PC-3 (cell line): ENCODE measurements around the gene VSIG10L2. TPM values are rescaled to one million over a fixed set of nuclear protein-coding genes. Genes with fewer than 3 reads are reported as not detected.

ENCODE experiments used
- ATAC-seq: fragments of 200-7000 bp; cut with Tn5 transposase; 2 replicates; pipeline ENCODE4 v1.9.1; 2020; ENCODE audit warnings: mild to moderate bottlenecking, moderate library complexity
- BruUV-seq: library from RNA; stranded (reverse); fragments of 400-500 nt; replicated peaks from 2 replicates; lab custom pipeline; 2021; lab: Mats Ljungman, UMichigan
- CTCF ChIA-PET: fragments of 300-600 bp; sonication (Branson Sonifier 250); formaldehyde crosslinking; loops from one replicate; lab custom pipeline; 2022; ENCODE audit warnings: antibody characterized with exemption; lab: Charles Lee
- POLR2A ChIA-PET: fragments of 300-600 bp; sonication (Branson Sonifier 250); formaldehyde crosslinking; loops from one replicate; lab custom pipeline; 2022; ENCODE audit warnings: antibody characterized with exemption; ENCODE audit not compliant: unreplicated experiment; lab: Charles Lee
- DNase-seq: peaks from one replicate; pipeline ENCODE4 v3.0.0-alpha.2; 2015
- H2AFZ ChIP-seq: fragments of 300-600 bp; sonication (generic); 2 replicates; pipeline ENCODE4 v1.6.0; 2016; ENCODE audit warnings: antibody characterized with exemption, low read length
- H3F3A ChIP-seq: fragments of 300-600 bp; sonication (generic); one replicate; pipeline ENCODE4 v1.6.0; 2017; ENCODE audit warnings: antibody characterized with exemption, low read length, control low read depth, mild to moderate bottlenecking; ENCODE audit not compliant: unreplicated experiment
- H3K27ac ChIP-seq: fragments of 300-600 bp; sonication (generic); 2 replicates; pipeline ENCODE4 v1.5.1; 2016; ENCODE audit warnings: mild to moderate bottlenecking, low read length
- H3K27me3 ChIP-seq: fragments of 300-600 bp; sonication (generic); 2 replicates; pipeline ENCODE4 v1.6.1; 2016; ENCODE audit warnings: low read length, mixed read lengths
- H3K36me3 ChIP-seq: fragments of 300-600 bp; sonication (generic); 2 replicates; pipeline ENCODE4 v1.6.1; 2016; ENCODE audit warnings: low read depth, mixed run types, low read length, mixed read lengths
- H3K4me1 ChIP-seq: fragments of 300-600 bp; sonication (generic); 2 replicates; pipeline ENCODE4 v1.5.1; 2016; ENCODE audit warnings: low read length; ENCODE audit not compliant: insufficient read depth
- H3K4me2 ChIP-seq: fragments of 300-600 bp; sonication (generic); 2 replicates; pipeline ENCODE4 v1.6.0; 2016; ENCODE audit warnings: low read length
- H3K4me3 ChIP-seq: fragments of 300-600 bp; sonication (generic); 2 replicates; pipeline ENCODE4 v1.5.1; 2016; ENCODE audit warnings: mild to moderate bottlenecking, low read length, mixed read lengths
- H3K79me2 ChIP-seq: fragments of 300-600 bp; sonication (generic); 2 replicates; pipeline ENCODE4 v1.6.1; 2017; ENCODE audit warnings: low read length, mixed read lengths
- H3K9ac ChIP-seq: fragments of 300-600 bp; sonication (generic); 2 replicates; pipeline ENCODE4 v1.6.0; 2016; ENCODE audit warnings: mild to moderate bottlenecking, low read length
- H3K9me2 ChIP-seq: fragments of 300-600 bp; sonication (generic); replicated peaks from 2 replicates; pipeline ENCODE4 v1.6.1; 2016; ENCODE audit warnings: mixed run types, low read length, mixed read lengths
- H3K9me3 ChIP-seq: fragments of 300-600 bp; sonication (generic); 2 replicates; pipeline ENCODE4 v1.6.1; 2016; ENCODE audit warnings: low read length, mixed read lengths
- H4K20me1 ChIP-seq: fragments of 300-600 bp; sonication (generic); 2 replicates; pipeline ENCODE4 v1.6.1; 2016; ENCODE audit warnings: low read length, mixed read lengths
- EZH2 ChIP-seq: fragments of 300-600 bp; sonication (generic); IDR thresholded peaks from one replicate; pipeline ENCODE4 v1.6.1; 2017; ENCODE audit warnings: antibody characterized with exemption, mild to moderate bottlenecking, low read length; ENCODE audit not compliant: unreplicated experiment
- EZH2phosphoT487 ChIP-seq: fragments of 300-600 bp; sonication (generic); IDR thresholded peaks from 2 replicates; pipeline ENCODE4 v1.6.1; 2018; ENCODE audit warnings: mild to moderate bottlenecking, antibody characterized with exemption, low read length, borderline replicate concordance
- intact Hi-C: fragments of 100-400 bp; cut with micrococcal nuclease; formaldehyde crosslinking; loops from 2 replicates; pipeline ENCODE4 v1.9.0; 2023
- total RNA-seq: library from RNA; depleted of rRNA; stranded (reverse); fragments of >200 nt; gene quantifications from 2 replicates; pipeline ENCODE4 v1.2.3, GENCODE V29; 2014
- TF ChIP-seq, protein P1 (sequence below): fragments of 300-600 bp; sonication (generic); conservative IDR thresholded peaks from 2 replicates; pipeline ENCODE4 v1.5.1; 2017; ENCODE audit warnings: antibody characterized with exemption, low read depth, mild to moderate bottlenecking, low read length

The VSIG10L2 gene
- total RNA-seq, 1 experiment from 2014 or later, result not detected

DNA sequence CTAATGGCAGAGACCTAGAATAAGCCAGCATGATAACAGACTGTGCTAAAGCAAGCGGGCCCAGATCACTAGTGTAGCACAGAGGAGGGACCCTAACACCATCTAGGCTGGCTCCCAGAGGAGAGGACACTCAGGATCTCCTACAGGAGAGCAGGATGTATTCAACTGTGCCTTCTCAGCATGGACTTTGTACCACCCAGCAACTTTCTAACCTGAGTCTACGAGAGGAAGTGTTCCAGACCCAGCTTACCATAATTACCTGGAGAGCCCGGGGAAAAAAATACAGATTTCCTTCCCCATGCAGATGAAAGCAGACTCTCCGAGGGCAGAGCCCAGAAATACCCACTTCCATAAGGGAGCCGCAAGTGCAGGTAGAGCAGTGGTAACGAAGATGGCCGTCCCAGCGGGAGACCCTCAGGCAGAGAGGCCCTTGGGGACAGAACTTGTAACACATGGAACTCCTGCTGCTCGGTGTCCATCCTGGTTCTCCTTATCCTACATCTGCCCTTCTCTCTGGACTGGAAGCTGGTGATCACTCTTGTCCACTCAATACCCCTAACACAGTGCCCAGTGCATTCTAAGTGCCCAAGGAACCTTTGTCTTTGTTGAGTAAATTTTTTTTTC is 21.3 kb upstream of the VSIG10L2 start:
- H3K9ac ChIP-seq, result no peak overlapping the region
- peaks cover 3% of the 10 kb centered on the region; the same call in 1 of the 2 replicates for H3K27me3 ChIP-seq
- CTCF ChIA-PET, result interaction anchor here (1.1 kb wide), 1 partner anchor 137 kb away, joined by 5 read pairs; no protein-coding TSS in a partner anchor
- no TSS peak for BruUV-seq
- no peaks in the 10 kb centered on the region for H3K9me2 ChIP-seq
- H3F3A ChIP-seq, result no peaks in the 10 kb centered on the region
- H3K36me3 ChIP-seq, result no peaks in the 10 kb centered on the region
- TF ChIP-seq, protein P1, sequence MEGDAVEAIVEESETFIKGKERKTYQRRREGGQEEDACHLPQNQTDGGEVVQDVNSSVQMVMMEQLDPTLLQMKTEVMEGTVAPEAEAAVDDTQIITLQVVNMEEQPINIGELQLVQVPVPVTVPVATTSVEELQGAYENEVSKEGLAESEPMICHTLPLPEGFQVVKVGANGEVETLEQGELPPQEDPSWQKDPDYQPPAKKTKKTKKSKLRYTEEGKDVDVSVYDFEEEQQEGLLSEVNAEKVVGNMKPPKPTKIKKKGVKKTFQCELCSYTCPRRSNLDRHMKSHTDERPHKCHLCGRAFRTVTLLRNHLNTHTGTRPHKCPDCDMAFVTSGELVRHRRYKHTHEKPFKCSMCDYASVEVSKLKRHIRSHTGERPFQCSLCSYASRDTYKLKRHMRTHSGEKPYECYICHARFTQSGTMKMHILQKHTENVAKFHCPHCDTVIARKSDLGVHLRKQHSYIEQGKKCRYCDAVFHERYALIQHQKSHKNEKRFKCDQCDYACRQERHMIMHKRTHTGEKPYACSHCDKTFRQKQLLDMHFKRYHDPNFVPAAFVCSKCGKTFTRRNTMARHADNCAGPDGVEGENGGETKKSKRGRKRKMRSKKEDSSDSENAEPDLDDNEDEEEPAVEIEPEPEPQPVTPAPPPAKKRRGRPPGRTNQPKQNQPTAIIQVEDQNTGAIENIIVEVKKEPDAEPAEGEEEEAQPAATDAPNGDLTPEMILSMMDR, result no peak
- TF ChIP-seq EZH2 (no peak), EZH2phosphoT487 (no peak)
- H4K20me1 ChIP-seq, result no peaks in the 10 kb centered on the region
- POLR2A ChIA-PET, result no interaction called here
- H3K9me3 ChIP-seq, result no peaks in the 10 kb centered on the region
- no peak overlapping the region for H3K27ac ChIP-seq
- no peak overlapping the region for H3K4me3 ChIP-seq
- no peak overlapping the region for H2AFZ ChIP-seq
- H3K79me2 ChIP-seq, result no peaks in the 10 kb centered on the region
- intact Hi-C loops, result loop anchor here (10.0 kb wide), 1 partner anchor 190 kb away; no protein-coding TSS in a partner anchor
- no peak overlapping the region for H3K4me2 ChIP-seq
- ATAC-seq (no peak), DNase-seq (no peak)
- no peaks in the 10 kb centered on the region for H3K4me1 ChIP-seq

DNA sequence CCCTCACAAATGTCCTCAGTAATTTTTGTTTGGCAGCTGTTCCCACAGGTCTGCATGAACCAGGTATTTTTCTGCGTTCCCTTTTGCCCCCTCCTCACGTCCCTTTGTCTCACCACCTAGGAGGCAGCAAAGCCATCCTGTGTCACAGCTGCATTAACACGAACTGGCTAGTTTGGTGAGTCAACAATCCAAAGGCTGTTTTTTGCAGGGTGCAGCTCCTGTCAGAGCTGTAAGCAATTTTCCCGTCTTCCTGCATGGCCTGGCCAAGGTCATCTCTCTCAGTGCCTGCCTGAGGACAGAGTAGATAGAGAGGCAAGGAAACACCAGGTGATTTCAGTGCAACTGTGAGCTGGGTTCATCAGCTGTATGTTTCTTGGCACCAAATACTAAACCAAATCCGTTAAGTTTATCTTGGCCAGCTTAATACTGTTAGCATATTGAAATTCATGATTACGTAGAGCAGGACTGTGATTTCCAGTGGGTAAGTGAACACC is 20.6 kb upstream of the VSIG10L2 start:
- peaks cover 3% of the 10 kb centered on the region; the same call in 1 of the 2 replicates for H3K27me3 ChIP-seq
- no peak overlapping the region for H3K27ac ChIP-seq
- H3K4me1 ChIP-seq, result no peaks in the 10 kb centered on the region
- no peaks in the 10 kb centered on the region for H3K36me3 ChIP-seq
- no peaks in the 10 kb centered on the region for H3F3A ChIP-seq
- ATAC-seq (peak; percentile 48), DNase-seq (peak; percentile 26)
- H2AFZ ChIP-seq, result no peak overlapping the region
- H3K4me3 ChIP-seq, result no peak overlapping the region
- BruUV-seq, result no TSS peak
- CTCF ChIA-PET, result interaction anchor here (0.5 to 1.1 kb wide), 2 partner anchors 136 to 326 kb away, joined by 5 to 14 read pairs; no protein-coding TSS in a partner anchor
- intact Hi-C loops, result loop anchor here (10.0 kb wide), 1 partner anchor 190 kb away; no protein-coding TSS in a partner anchor
- H3K9me2 ChIP-seq, result no peaks in the 10 kb centered on the region
- H3K4me2 ChIP-seq, result no peak overlapping the region
- H3K9ac ChIP-seq, result no peak overlapping the region
- H3K9me3 ChIP-seq, result no peaks in the 10 kb centered on the region
- no peaks in the 10 kb centered on the region for H3K79me2 ChIP-seq
- H4K20me1 ChIP-seq, result no peaks in the 10 kb centered on the region
- POLR2A ChIA-PET, result no interaction called here
- TF ChIP-seq, protein P1, result no peak
- no peak for TF ChIP-seq EZH2
- no peak for TF ChIP-seq EZH2phosphoT487

DNA sequence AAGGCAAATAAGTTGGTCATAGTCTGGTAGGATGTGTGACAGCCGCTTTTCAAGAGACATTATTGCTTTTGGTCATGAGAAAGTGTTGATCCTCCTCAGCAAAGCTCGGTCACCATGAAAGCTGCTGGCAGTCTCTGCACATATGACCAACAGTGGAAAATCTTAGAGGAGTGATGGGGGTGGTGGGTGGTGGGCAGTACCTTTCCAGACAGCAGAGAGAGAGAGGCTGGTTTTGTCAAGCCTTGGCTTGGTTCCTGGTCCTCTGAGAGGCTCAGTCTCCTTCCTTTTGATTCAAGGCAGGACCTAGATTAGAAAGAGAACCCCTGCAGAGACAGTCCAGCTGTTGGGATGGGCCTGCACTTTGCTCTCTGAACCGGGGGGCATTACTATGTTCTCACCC is 20.0 kb upstream of the VSIG10L2 start:
- no peak overlapping the region for H3K27ac ChIP-seq
- H3K36me3 ChIP-seq, result no peaks in the 10 kb centered on the region
- no peak overlapping the region for H3K4me2 ChIP-seq
- no peaks in the 10 kb centered on the region for H3F3A ChIP-seq
- no peak overlapping the region for H3K9ac ChIP-seq
- ChIA-PET CTCF (interaction anchor here (0.5 to 1.1 kb wide), 2 partner anchors 136 to 325 kb away, joined by 5 to 14 read pairs; no protein-coding TSS in a partner anchor), POLR2A (no interaction called here)
- DNase-seq (no peak), ATAC-seq (no peak)
- H3K9me2 ChIP-seq, result no peaks in the 10 kb centered on the region
- peaks cover 3% of the 10 kb centered on the region; the same call in 1 of the 2 replicates for H3K27me3 ChIP-seq
- no peak overlapping the region for H2AFZ ChIP-seq
- H3K4me1 ChIP-seq, result no peaks in the 10 kb centered on the region
- intact Hi-C loops, result loop anchor here (10.0 kb wide), 1 partner anchor 189 kb away; no protein-coding TSS in a partner anchor
- TF ChIP-seq EZH2phosphoT487, result no peak
- TF ChIP-seq, protein P1, result no peak
- no peak for TF ChIP-seq EZH2
- H3K4me3 ChIP-seq, result no peak overlapping the region
- H3K9me3 ChIP-seq, result no peaks in the 10 kb centered on the region
- no TSS peak for BruUV-seq
- no peaks in the 10 kb centered on the region for H4K20me1 ChIP-seq
- H3K79me2 ChIP-seq, result no peaks in the 10 kb centered on the region
